K562 (cell line): ENCODE data around the gene CAMK2N1.

ENCODE experiments used
- BCL6 ChIP-seq: fragments of 250-450 bp; sonication (Bioruptor Pico); IDR thresholded peaks from 2 replicates; pipeline ENCODE4 v1.4.0; 2020
- HDAC2 ChIP-seq: fragments of 450-650 bp; IDR thresholded peaks from 2 replicates; pipeline ENCODE4 v1.6.1; 2016; ENCODE audit warnings: mild to moderate bottlenecking
- MED1 ChIP-seq: sonication (generic); formaldehyde crosslinking; IDR thresholded peaks from 2 replicates; pipeline ENCODE4 v1.8.1; 2023; ENCODE audit warnings: missing genetic modification reagents, borderline replicate concordance
- NFYB ChIP-seq: IDR thresholded peaks from 2 replicates; pipeline ENCODE4 v1.6.1; 2011; ENCODE audit warnings: mild to moderate bottlenecking, moderate library complexity; ENCODE audit not compliant: insufficient read length; ENCODE audit errors: extremely low read depth
- NR2C1 ChIP-seq, 2 experiments: fragments of 450-650 bp; IDR thresholded peaks; 2 replicates each; pipeline ENCODE4 v1.6.1; 2017; ENCODE audit warnings: mild to moderate bottlenecking in 2 of 2, antibody characterized with exemption in 1 of 2, inconsistent platforms in 1 of 2, missing compliant biosample characterization in 1 of 2, missing genetic modification characterization in 1 of 2
- POLR2AphosphoS5 ChIP-seq: IDR thresholded peaks from 2 replicates; pipeline ENCODE4 v1.6.1; 2011; ENCODE audit warnings: mild to moderate bottlenecking, low read depth, low read length, moderate library complexity; ENCODE audit not compliant: control insufficient read depth, insufficient read depth
- TCF7L2 ChIP-seq: fragments of 150-350 bp; IDR thresholded peaks from 2 replicates; pipeline ENCODE4 v1.6.1; 2016; ENCODE audit warnings: low read depth, mild to moderate bottlenecking, low read length, moderate library complexity
- ZNF696 ChIP-seq: fragments of 250-450 bp; sonication (Bioruptor Pico); conservative IDR thresholded peaks from 2 replicates; pipeline ENCODE4 v1.4.0; 2020; ENCODE audit warnings: mild to moderate bottlenecking, moderate library complexity

GRCh38 chr1:20499105-20499504 lies 13.1 kb upstream of the CAMK2N1 start:
- TF ChIP-seq NFYB (no peak), BCL6 (CRISPR knock-in tag) (no peak), ZNF696 (CRISPR knock-in tag) (no peak), MED1 (CRISPR knock-in tag) (no peak), TCF7L2 (no peak), POLR2AphosphoS5 (no peak), HDAC2 (no peak), NR2C1 (IDR thresholded peaks at IDR 0.05) (no peak), NR2C1 (tag; IDR thresholded peaks at IDR 0.05) (no peak)
